ENCODE results near the gene CHRNA9.

Gene CHRNA9

GRCh38 chr4:40295572-40295971 is 39.6 kb upstream of the CHRNA9 start:
- no peak overlapping the region for H3K4me2 ChIP-seq (ENCODE audit: low read depth, low read length)
- no peaks in the 10 kb centered on the region for H3K27me3 ChIP-seq (replicated peaks; ENCODE audit: insufficient read depth, low read length)
- H2AFZ ChIP-seq (ENCODE audit: low read length): no peak overlapping the region
- no peak for DNase-seq
- H3K9me3 ChIP-seq (replicated peaks; ENCODE audit: insufficient read depth, low read length): no peaks in the 10 kb centered on the region
- peaks cover 1% of the 10 kb centered on the region; the same call in 1 of the 2 replicates for H3F3A ChIP-seq (ENCODE audit: insufficient read depth, low read length)
- H3K27ac ChIP-seq (ENCODE audit: low read length): no peak overlapping the region
- no peak overlapping the region for H3K4me3 ChIP-seq (ENCODE audit: low read length)
- H3K9me2 ChIP-seq (replicated peaks; ENCODE audit: insufficient read depth, low read length): no peaks in the 10 kb centered on the region
- H3K9ac ChIP-seq (ENCODE audit: low read length): no peak overlapping the region
- H3K79me2 ChIP-seq (ENCODE audit: low read length): 0 out of 2 replicates have a peak, but pooled peaks cover 3% of the 10 kb centered on the region
- H3K4me1 ChIP-seq (ENCODE audit: low read length): peaks cover 20% of the 10 kb centered on the region
- H4K20me1 ChIP-seq (ENCODE audit: insufficient read depth, low read length): no peaks in the 10 kb centered on the region
- H3K36me3 ChIP-seq (replicated peaks; ENCODE audit: insufficient read depth, low read length): no peaks in the 10 kb centered on the region
- TF ChIP-seq EZH2 (optimal IDR thresholded peaks at IDR 0.05; ENCODE audit: low read depth, low read length) (no peak), CTCF (IDR thresholded peaks at IDR 0.05; ENCODE audit: low read length) (no peak), EZH2phosphoT487 (IDR thresholded peaks at IDR 0.05; ENCODE audit: low read length) (no peak)

GRCh38 chr4:40299126-40299525 is 36.0 kb upstream of the CHRNA9 start:
- no peaks in the 10 kb centered on the region for H3K9me3 ChIP-seq (replicated peaks; ENCODE audit: insufficient read depth, low read length)
- H3K79me2 ChIP-seq (ENCODE audit: low read length): peaks cover 9% of the 10 kb centered on the region
- no peak overlapping the region for H3K9ac ChIP-seq (ENCODE audit: low read length)
- H2AFZ ChIP-seq (ENCODE audit: low read length): no peak overlapping the region
- H3K27ac ChIP-seq (ENCODE audit: low read length): no peak overlapping the region
- H3K4me3 ChIP-seq (ENCODE audit: low read length): no peak overlapping the region
- TF ChIP-seq CTCF (IDR thresholded peaks at IDR 0.05; ENCODE audit: low read length) (no peak), EZH2 (optimal IDR thresholded peaks at IDR 0.05; ENCODE audit: low read depth, low read length) (no peak), EZH2phosphoT487 (IDR thresholded peaks at IDR 0.05; ENCODE audit: low read length) (no peak)
- no peaks in the 10 kb centered on the region for H3K27me3 ChIP-seq (replicated peaks; ENCODE audit: insufficient read depth, low read length)
- H3K4me2 ChIP-seq (ENCODE audit: low read depth, low read length): no peak overlapping the region
- H4K20me1 ChIP-seq (ENCODE audit: insufficient read depth, low read length): no peaks in the 10 kb centered on the region
- H3F3A ChIP-seq (ENCODE audit: insufficient read depth, low read length): peaks cover 25% of the 10 kb centered on the region
- H3K9me2 ChIP-seq (replicated peaks; ENCODE audit: insufficient read depth, low read length): no peaks in the 10 kb centered on the region
- H3K36me3 ChIP-seq (replicated peaks; ENCODE audit: insufficient read depth, low read length): no peaks in the 10 kb centered on the region
- no peak for DNase-seq
- H3K4me1 ChIP-seq (ENCODE audit: low read length): peaks cover 40% of the 10 kb centered on the region

GRCh38 chr4:40299811-40300292 is 35.3 kb upstream of the CHRNA9 start:
- Histone ChIP-seq H3K4me3 (ENCODE audit: low read length) (no peak overlapping the region), H3K4me2 (ENCODE audit: low read depth, low read length) (no peak overlapping the region), H3F3A (ENCODE audit: insufficient read depth, low read length) (peaks cover 30% of the 10 kb centered on the region), H3K9me3 (replicated peaks; ENCODE audit: insufficient read depth, low read length) (no peaks in the 10 kb centered on the region), H2AFZ (ENCODE audit: low read length) (no peak overlapping the region), H3K9me2 (replicated peaks; ENCODE audit: insufficient read depth, low read length) (no peaks in the 10 kb centered on the region), H3K36me3 (replicated peaks; ENCODE audit: insufficient read depth, low read length) (no peaks in the 10 kb centered on the region), H3K79me2 (ENCODE audit: low read length) (peaks cover 14% of the 10 kb centered on the region), H3K4me1 (ENCODE audit: low read length) (peaks cover 46% of the 10 kb centered on the region), H3K9ac (ENCODE audit: low read length) (no peak overlapping the region), H3K27ac (ENCODE audit: low read length) (no peak overlapping the region), H4K20me1 (ENCODE audit: insufficient read depth, low read length) (no peaks in the 10 kb centered on the region), H3K27me3 (replicated peaks; ENCODE audit: insufficient read depth, low read length) (no peaks in the 10 kb centered on the region)
- 0 out of 2 replicates have a peak, but pooled peaks have one; percentile 10 for TF ChIP-seq CTCF (IDR thresholded peaks at IDR 0.05; ENCODE audit: low read length)
- TF ChIP-seq EZH2 (optimal IDR thresholded peaks at IDR 0.05; ENCODE audit: low read depth, low read length): no peak
- no peak for DNase-seq

All from MM.1S (cell line).